Measurements from ENCODE around the gene SYNDIG1L. TPM values are rescaled to one million over a fixed set of nuclear protein-coding genes. Genes with fewer than 3 reads are reported as not detected.

Gene SYNDIG1L
- total RNA-seq, 1 experiment from 2014 or later: 0.29 TPM

GRCh38 chr14:74465335-74465734, 39.3 kb upstream of the SYNDIG1L start:
- ChIA-PET POLR2A (no interaction called here), CTCF (interaction anchor here (0.6 kb wide), 1 partner anchor 276 kb away, joined by 4 read pairs; no protein-coding TSS in a partner anchor)
- DNase-seq: no peak
- BruUV-seq (replicated peaks): no TSS peak
- intact Hi-C loops (cut with micrococcal nuclease; ENCODE audit: unreplicated experiment): no loop called here
- Histone ChIP-seq H3K4me3 (ENCODE audit: low read depth, low read length) (no peak overlapping the region), H3K27me3 (replicated peaks; ENCODE audit: control insufficient read depth, insufficient read depth, low read length) (no peaks in the 10 kb centered on the region), H3K4me1 (no peaks in the 10 kb centered on the region), H3K9me3 (no peaks in the 10 kb centered on the region), H3K36me3 (ENCODE audit: control insufficient read depth, insufficient read depth, low read length) (no peaks in the 10 kb centered on the region)
- Mint-ChIP-seq H3K4me3 (ENCODE audit: unreplicated experiment) (no peak overlapping the region), H3K4me1 (ENCODE audit: low read depth, unreplicated experiment) (no peaks in the 10 kb centered on the region), H3K27ac (ENCODE audit: unreplicated experiment) (no peak overlapping the region), H3K9me3 (ENCODE audit: unreplicated experiment) (no peaks in the 10 kb centered on the region), H3K36me3 (ENCODE audit: insufficient read depth, unreplicated experiment) (no peaks in the 10 kb centered on the region), H3K27me3 (ENCODE audit: insufficient read depth, unreplicated experiment) (no peaks in the 10 kb centered on the region)
- no peak for TF ChIP-seq CTCF (IDR thresholded peaks at IDR 0.05; ENCODE audit: insufficient read depth in 1 of 2, low read depth in 1 of 2, low read length in 1 of 2, severe bottlenecking in 1 of 2, unreplicated experiment in 1 of 2)

- H3K27me3 ChIP-seq (replicated peaks; ENCODE audit: control insufficient read depth, insufficient read depth, low read length): no peaks in the 10 kb centered on the region
- no peak for TF ChIP-seq CTCF (IDR thresholded peaks at IDR 0.05; ENCODE audit: insufficient read depth in 1 of 2, low read depth in 1 of 2, low read length in 1 of 2, severe bottlenecking in 1 of 2, unreplicated experiment in 1 of 2)
- no peak overlapping the region for H3K4me3 Mint-ChIP-seq (ENCODE audit: unreplicated experiment)
Measured at GRCh38 chr14:74464785-74465184, 38.8 kb upstream of the SYNDIG1L start.

GRCh38 chr14:74463697-74464096, 37.7 kb upstream of the SYNDIG1L start:
- no peak for TF ChIP-seq CTCF (IDR thresholded peaks at IDR 0.05; ENCODE audit: insufficient read depth in 1 of 2, low read depth in 1 of 2, low read length in 1 of 2, severe bottlenecking in 1 of 2, unreplicated experiment in 1 of 2)
- Mint-ChIP-seq H3K27me3 (ENCODE audit: insufficient read depth, unreplicated experiment) (no peaks in the 10 kb centered on the region), H3K4me1 (ENCODE audit: low read depth, unreplicated experiment) (no peaks in the 10 kb centered on the region), H3K4me3 (ENCODE audit: unreplicated experiment) (no peak overlapping the region), H3K9me3 (ENCODE audit: unreplicated experiment) (no peaks in the 10 kb centered on the region), H3K36me3 (ENCODE audit: insufficient read depth, unreplicated experiment) (no peaks in the 10 kb centered on the region), H3K27ac (ENCODE audit: unreplicated experiment) (no peak overlapping the region)
- Histone ChIP-seq H3K36me3 (ENCODE audit: control insufficient read depth, insufficient read depth, low read length) (no peaks in the 10 kb centered on the region), H3K27me3 (replicated peaks; ENCODE audit: control insufficient read depth, insufficient read depth, low read length) (no peaks in the 10 kb centered on the region), H3K4me1 (no peaks in the 10 kb centered on the region), H3K4me3 (ENCODE audit: low read depth, low read length) (no peak overlapping the region), H3K9me3 (no peaks in the 10 kb centered on the region)
- ChIA-PET CTCF (no interaction called here), POLR2A (no interaction called here)
- no TSS peak for BruUV-seq (replicated peaks)
- no peak for DNase-seq
- intact Hi-C loops (cut with micrococcal nuclease; ENCODE audit: unreplicated experiment): no loop called here

More at GRCh38 chr14:74464785-74465184, 38.8 kb upstream of the SYNDIG1L start:
- DNase-seq: no peak
- intact Hi-C loops (cut with micrococcal nuclease; ENCODE audit: unreplicated experiment): no loop called here
- Mint-ChIP-seq H3K9me3 (ENCODE audit: unreplicated experiment) (no peaks in the 10 kb centered on the region), H3K4me1 (ENCODE audit: low read depth, unreplicated experiment) (no peaks in the 10 kb centered on the region), H3K36me3 (ENCODE audit: insufficient read depth, unreplicated experiment) (no peaks in the 10 kb centered on the region), H3K27ac (ENCODE audit: unreplicated experiment) (no peak overlapping the region), H3K27me3 (ENCODE audit: insufficient read depth, unreplicated experiment) (no peaks in the 10 kb centered on the region)
- ChIA-PET CTCF (no interaction called here), POLR2A (no interaction called here)
- Histone ChIP-seq H3K4me1 (no peaks in the 10 kb centered on the region), H3K4me3 (ENCODE audit: low read depth, low read length) (no peak overlapping the region), H3K36me3 (ENCODE audit: control insufficient read depth, insufficient read depth, low read length) (no peaks in the 10 kb centered on the region), H3K9me3 (no peaks in the 10 kb centered on the region)
- no TSS peak for BruUV-seq (replicated peaks)

Measured in Caco-2 (cell line).